Karpas-422 (cell line): Measurements from ENCODE around the gene GRM7. TPM values are rescaled to one million over a fixed set of nuclear protein-coding genes. Genes with fewer than 3 reads are reported as not detected.

ENCODE experiments used
- DNase-seq: peaks from one replicate; pipeline ENCODE4 v3.0.0-alpha.2; 2015
- H2AFZ ChIP-seq: fragments of 200-600 bp; sonication (generic); 2 replicates; pipeline ENCODE4 v1.6.1; 2014; ENCODE audit warnings: antibody characterized with exemption, low read length, mixed read lengths
- H3K27ac ChIP-seq: fragments of 200-600 bp; sonication (generic); 2 replicates; pipeline ENCODE4 v1.5.1; 2014; ENCODE audit warnings: mild to moderate bottlenecking, low read length, moderate library complexity
- H3K27me3 ChIP-seq: fragments of 200-600 bp; sonication (generic); 2 replicates; pipeline ENCODE4 v1.6.1; 2014; ENCODE audit warnings: low read length, mixed read lengths
- H3K36me3 ChIP-seq: fragments of 200-600 bp; sonication (generic); 2 replicates; pipeline ENCODE4 v1.6.1; 2014; ENCODE audit warnings: low read length, mixed read lengths; ENCODE audit not compliant: insufficient read depth
- H3K4me1 ChIP-seq: fragments of 200-600 bp; sonication (generic); 2 replicates; pipeline ENCODE4 v1.6.1; 2014; ENCODE audit warnings: mild to moderate bottlenecking, low read length, mixed read lengths
- H3K4me2 ChIP-seq: fragments of 200-600 bp; sonication (generic); 2 replicates; pipeline ENCODE4 v1.6.1; 2014; ENCODE audit warnings: low read length, low read depth, mild to moderate bottlenecking; ENCODE audit not compliant: poor library complexity, severe bottlenecking
- H3K4me3 ChIP-seq: fragments of 200-600 bp; sonication (generic); 2 replicates; pipeline ENCODE4 v1.5.1; 2014; ENCODE audit warnings: mild to moderate bottlenecking, antibody characterized with exemption, low read length, mixed read lengths
- H3K79me2 ChIP-seq: fragments of 200-600 bp; sonication (generic); 2 replicates; pipeline ENCODE4 v1.6.1; 2014; ENCODE audit warnings: mild to moderate bottlenecking, low read length, mixed read lengths
- H3K9ac ChIP-seq: fragments of 200-600 bp; sonication (generic); 2 replicates; pipeline ENCODE4 v1.6.0; 2014; ENCODE audit warnings: low read length
- H3K9me2 ChIP-seq: fragments of 200-600 bp; sonication (generic), shearing (Covaris generic); replicated peaks from 2 replicates; pipeline ENCODE4 v1.6.0; 2014; ENCODE audit warnings: mild to moderate bottlenecking, low read length, moderate library complexity; ENCODE audit not compliant: insufficient read depth
- H3K9me3 ChIP-seq: fragments of 300-700, 200-600 bp; sonication (generic); 2 replicates; pipeline ENCODE4 v1.6.1; 2014; ENCODE audit warnings: low read length, mixed read lengths
- H4K20me1 ChIP-seq: fragments of 200-600 bp; sonication (generic); 2 replicates; pipeline ENCODE4 v1.6.1; 2014; ENCODE audit warnings: mild to moderate bottlenecking, antibody characterized with exemption, low read length, low read depth; ENCODE audit not compliant: insufficient read depth
- total RNA-seq: library from RNA; depleted of rRNA; stranded (reverse); fragments of >200 nt; shearing (Covaris generic); gene quantifications from 2 replicates; pipeline ENCODE4 v1.2.3, GENCODE V29; 2014; ENCODE audit warnings: low replicate concordance

The GRM7 gene
- total RNA-seq, 1 experiment from 2014 or later = not detected

DNA sequence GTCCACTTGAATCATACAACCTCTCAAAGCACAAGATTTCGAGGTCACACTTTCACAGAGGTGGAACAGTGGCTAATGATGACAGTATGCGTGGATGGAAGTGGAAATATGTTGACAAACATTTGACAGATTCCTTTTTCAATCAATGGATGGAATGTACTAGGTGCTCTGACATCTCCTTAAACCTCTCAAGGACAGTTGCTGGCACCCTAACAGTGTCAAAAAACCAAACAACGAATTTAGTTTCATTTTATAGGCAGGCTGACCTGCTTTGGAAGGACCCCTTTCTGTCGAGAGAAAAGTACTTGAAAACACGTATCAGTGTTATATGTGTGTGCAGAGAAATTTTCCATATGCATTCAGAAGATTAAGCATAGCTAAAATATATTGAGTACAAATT is 861.0 kb downstream of the GRM7 start:
- no peak for DNase-seq
- Histone ChIP-seq H3K9ac (no peak overlapping the region), H3K9me2 (0 out of 2 replicates have a peak, but pooled peaks cover 2% of the 10 kb centered on the region), H3K27ac (no peak overlapping the region), H3K4me3 (no peak overlapping the region), H3K4me2 (no peak overlapping the region), H3K79me2 (no peaks in the 10 kb centered on the region), H3K36me3 (no peaks in the 10 kb centered on the region), H3K9me3 (no peaks in the 10 kb centered on the region), H2AFZ (no peak overlapping the region), H4K20me1 (no peaks in the 10 kb centered on the region), H3K4me1 (no peaks in the 10 kb centered on the region), H3K27me3 (no peaks in the 10 kb centered on the region)

DNA sequence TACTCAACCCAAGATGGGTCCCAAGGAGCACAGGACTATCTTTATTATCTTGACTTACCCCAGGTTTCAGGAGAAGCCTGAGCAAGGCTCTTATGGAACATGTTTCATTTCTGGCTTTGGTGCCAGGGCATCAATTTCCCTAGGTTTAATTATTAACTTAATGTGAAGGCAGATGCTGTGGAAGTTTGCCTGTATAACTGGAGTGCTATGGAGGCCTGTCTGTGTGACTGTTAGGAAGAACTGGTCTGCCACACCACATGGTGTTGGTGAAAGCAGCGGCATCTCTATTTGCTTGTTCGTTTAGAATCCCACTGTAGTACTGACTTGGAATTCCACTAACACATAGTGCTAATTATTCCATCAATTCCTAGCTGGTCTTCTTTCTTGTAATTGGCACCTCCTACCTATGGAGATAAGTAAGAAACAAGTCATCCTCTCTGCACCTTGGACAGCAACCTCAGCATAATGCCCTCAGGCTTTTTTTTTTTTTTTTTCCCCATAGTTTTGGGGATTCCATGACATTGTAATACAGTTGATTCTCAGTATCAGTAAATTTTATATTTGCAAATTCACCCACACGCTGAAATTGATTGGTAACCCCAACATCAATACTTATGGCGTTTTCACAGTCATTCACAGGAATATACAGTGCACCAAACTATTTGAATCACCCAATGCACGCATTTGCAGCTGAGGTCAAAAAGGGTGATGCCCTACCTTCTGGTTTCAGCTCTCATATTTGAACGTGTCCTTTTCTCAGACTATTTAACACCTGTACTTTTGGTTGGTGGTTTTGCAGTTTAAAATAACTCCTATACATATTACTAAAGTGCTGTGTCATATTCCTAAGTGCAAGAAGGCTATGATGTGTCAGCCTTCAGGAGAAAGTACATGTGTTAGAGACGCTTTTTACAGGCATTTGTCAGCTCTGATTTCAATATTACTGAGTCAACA is 867.9 kb downstream of the GRM7 start:
- Histone ChIP-seq H3K36me3 (no peaks in the 10 kb centered on the region), H4K20me1 (no peaks in the 10 kb centered on the region), H3K27ac (no peak overlapping the region), H3K9ac (no peak overlapping the region), H3K79me2 (no peaks in the 10 kb centered on the region), H3K9me2 (0 out of 2 replicates have a peak, but pooled peaks cover 2% of the 10 kb centered on the region), H3K4me2 (no peak overlapping the region), H3K4me3 (no peak overlapping the region), H3K4me1 (no peaks in the 10 kb centered on the region), H3K27me3 (no peaks in the 10 kb centered on the region), H2AFZ (no peak overlapping the region), H3K9me3 (no peaks in the 10 kb centered on the region)
- DNase-seq = no peak

GRCh38 chr3:7733933-7734332 is 873.0 kb downstream of the GRM7 start:
- H3K9ac ChIP-seq = no peak overlapping the region

DNA sequence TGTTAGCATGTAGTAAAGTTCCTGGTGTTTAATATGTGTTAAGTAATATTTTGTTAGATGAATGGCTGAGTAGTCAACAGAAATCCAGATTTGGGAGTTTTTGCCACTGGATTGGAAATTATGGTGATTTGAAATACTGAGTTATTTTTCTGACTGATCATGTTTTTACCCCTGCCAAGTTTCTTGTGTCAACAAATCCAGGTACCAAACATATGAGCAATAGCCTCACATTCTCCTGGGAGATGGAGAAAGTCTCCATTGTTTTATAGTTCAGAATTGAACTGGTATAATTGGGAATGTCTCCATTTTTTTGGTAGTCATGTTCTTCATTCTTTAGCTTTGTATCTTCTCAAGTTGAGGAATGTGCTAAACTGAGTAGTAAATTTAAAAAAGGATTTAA is 873.5 kb downstream of the GRM7 start:
- no peak overlapping the region for H3K9ac ChIP-seq
- H3K4me2 ChIP-seq = no peak overlapping the region
- no peaks in the 10 kb centered on the region for H3K4me1 ChIP-seq
- no peak overlapping the region for H3K4me3 ChIP-seq
- H3K27me3 ChIP-seq = no peaks in the 10 kb centered on the region
- no peaks in the 10 kb centered on the region for H3K36me3 ChIP-seq
- H4K20me1 ChIP-seq = no peaks in the 10 kb centered on the region
- H3K27ac ChIP-seq = no peak overlapping the region
- no peaks in the 10 kb centered on the region for H3K9me3 ChIP-seq
- H3K9me2 ChIP-seq = no peaks in the 10 kb centered on the region
- no peaks in the 10 kb centered on the region for H3K79me2 ChIP-seq
- no peak for DNase-seq
- no peak overlapping the region for H2AFZ ChIP-seq

More at GRCh38 chr3:7733933-7734332, 873.0 kb downstream of the GRM7 start:
- Histone ChIP-seq H3K27ac (no peak overlapping the region), H3K27me3 (no peaks in the 10 kb centered on the region), H3K36me3 (no peaks in the 10 kb centered on the region), H3K4me1 (no peaks in the 10 kb centered on the region), H3K9me3 (no peaks in the 10 kb centered on the region), H3K4me2 (no peak overlapping the region), H2AFZ (no peak overlapping the region), H4K20me1 (no peaks in the 10 kb centered on the region), H3K9me2 (no peaks in the 10 kb centered on the region), H3K79me2 (no peaks in the 10 kb centered on the region), H3K4me3 (no peak overlapping the region)
- DNase-seq = no peak

DNA sequence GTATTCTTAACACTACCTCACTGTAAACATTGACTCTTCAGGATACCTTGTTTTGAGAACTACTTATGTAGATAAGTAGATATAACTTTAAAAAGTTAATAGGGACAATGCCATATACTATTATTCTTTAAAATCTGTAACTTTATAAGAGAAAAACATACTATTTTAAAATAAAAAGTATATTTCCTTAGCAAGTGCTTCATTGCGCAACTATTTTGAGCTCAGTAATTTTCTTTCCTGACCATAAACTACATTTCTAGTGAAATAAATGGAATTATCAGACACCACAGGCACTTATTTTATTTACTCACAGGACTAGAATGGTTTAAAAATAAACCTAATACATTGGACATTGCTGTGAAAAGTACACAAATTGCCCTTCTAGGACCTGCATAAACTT is 876.3 kb downstream of the GRM7 start:
- Histone ChIP-seq H3K27ac (no peak overlapping the region), H3K9ac (no peak overlapping the region)

DNA sequence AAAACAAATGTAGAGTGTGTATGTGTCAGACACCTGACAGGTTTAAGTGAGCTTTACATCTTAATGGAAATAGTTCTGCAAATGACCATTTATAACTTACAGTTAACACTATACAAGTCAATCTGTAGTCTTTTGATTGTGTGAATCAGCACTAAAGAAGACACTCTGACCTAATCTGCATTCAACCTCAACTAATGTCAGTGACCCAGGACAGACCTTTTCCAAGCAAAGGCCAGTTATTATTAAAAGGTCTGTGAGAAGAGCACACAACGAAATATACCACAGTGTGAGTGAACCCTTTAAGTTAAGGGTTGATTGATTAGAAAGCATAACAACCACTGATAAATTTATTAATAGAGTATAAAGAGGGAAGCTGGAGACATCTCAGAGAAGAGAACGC is 878.8 kb downstream of the GRM7 start:
- no peak overlapping the region for H3K27ac ChIP-seq
- H3K9me2 ChIP-seq = no peaks in the 10 kb centered on the region
- no peaks in the 10 kb centered on the region for H3K36me3 ChIP-seq
- H3K9ac ChIP-seq = no peak overlapping the region
- H3K4me1 ChIP-seq = no peaks in the 10 kb centered on the region
- no peak overlapping the region for H3K4me3 ChIP-seq
- no peak for DNase-seq
- no peaks in the 10 kb centered on the region for H4K20me1 ChIP-seq
- no peaks in the 10 kb centered on the region for H3K79me2 ChIP-seq
- H3K4me2 ChIP-seq = no peak overlapping the region
- no peak overlapping the region for H2AFZ ChIP-seq
- H3K9me3 ChIP-seq = peaks cover 2% of the 10 kb centered on the region; the same call in 1 of the 2 replicates
- no peaks in the 10 kb centered on the region for H3K27me3 ChIP-seq

More for the DNA sequence above, 876.3 kb downstream of the GRM7 start:
- H3K9me3 ChIP-seq = peaks cover 2% of the 10 kb centered on the region; the same call in 1 of the 2 replicates
- H3K4me2 ChIP-seq = no peak overlapping the region
- DNase-seq = no peak
- H3K27me3 ChIP-seq = no peaks in the 10 kb centered on the region
- no peaks in the 10 kb centered on the region for H3K9me2 ChIP-seq
- H3K4me3 ChIP-seq = no peak overlapping the region
- H4K20me1 ChIP-seq = no peaks in the 10 kb centered on the region
- H3K4me1 ChIP-seq = no peaks in the 10 kb centered on the region
- H2AFZ ChIP-seq = no peak overlapping the region
- H3K79me2 ChIP-seq = no peaks in the 10 kb centered on the region
- no peaks in the 10 kb centered on the region for H3K36me3 ChIP-seq

- no peaks in the 10 kb centered on the region for H4K20me1 ChIP-seq
- H2AFZ ChIP-seq = no peak overlapping the region
- H3K9ac ChIP-seq = no peak overlapping the region
- H3K9me2 ChIP-seq = no peaks in the 10 kb centered on the region
- H3K9me3 ChIP-seq = peaks cover 2% of the 10 kb centered on the region; the same call in 1 of the 2 replicates
- no peaks in the 10 kb centered on the region for H3K36me3 ChIP-seq
- no peaks in the 10 kb centered on the region for H3K4me1 ChIP-seq
- no peaks in the 10 kb centered on the region for H3K79me2 ChIP-seq
- DNase-seq = no peak
- no peak overlapping the region for H3K4me2 ChIP-seq
- H3K4me3 ChIP-seq = no peak overlapping the region
- H3K27ac ChIP-seq = no peak overlapping the region
- H3K27me3 ChIP-seq = no peaks in the 10 kb centered on the region
Measured at GRCh38 chr3:7740458-7740857, 879.5 kb downstream of the GRM7 start.

DNA sequence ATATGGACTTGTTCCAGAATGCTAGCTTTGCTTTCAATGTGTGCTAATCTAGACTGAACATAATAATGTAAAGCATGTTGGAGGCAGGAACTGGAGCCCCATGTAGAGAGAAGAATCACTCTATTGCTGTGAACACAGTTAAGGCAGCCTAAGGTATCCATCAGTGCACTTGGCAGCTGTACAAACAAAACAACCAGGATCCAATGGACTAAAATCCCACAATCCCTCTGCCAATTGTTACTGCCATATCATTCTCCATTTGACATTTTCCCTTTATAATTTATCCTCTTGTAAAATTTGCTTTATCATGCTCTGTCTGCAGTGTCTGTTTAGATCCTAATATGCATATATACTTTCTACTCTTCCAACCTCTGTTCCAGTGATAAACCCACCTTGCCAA is 883.9 kb downstream of the GRM7 start:
- no peak overlapping the region for H3K4me3 ChIP-seq
- no peak overlapping the region for H3K9ac ChIP-seq
- H3K27me3 ChIP-seq = no peaks in the 10 kb centered on the region
- no peak overlapping the region for H2AFZ ChIP-seq
- no peaks in the 10 kb centered on the region for H3K36me3 ChIP-seq
- no peaks in the 10 kb centered on the region for H4K20me1 ChIP-seq
- H3K79me2 ChIP-seq = no peaks in the 10 kb centered on the region
- no peak for DNase-seq
- H3K9me2 ChIP-seq = no peaks in the 10 kb centered on the region
- H3K4me1 ChIP-seq = no peaks in the 10 kb centered on the region
- H3K9me3 ChIP-seq = peaks cover 2% of the 10 kb centered on the region; the same call in 1 of the 2 replicates
- no peak overlapping the region for H3K4me2 ChIP-seq
- no peak overlapping the region for H3K27ac ChIP-seq
